IPS-15b (cell line): ENCODE measurements around the gene LCN15.
"Not testable (repeated sequence)": the region's sequence is repeated elsewhere in the genome, so short reads cannot be mapped to it uniquely, and the experiment has no call there.

Experiments used
- H3K27me3 ChIP-seq: one replicate; pipeline ENCODE4 v1.6.1; 2013; ENCODE audit warnings: low read length; ENCODE audit not compliant: control insufficient read depth, insufficient read depth
- H3K36me3 ChIP-seq: one replicate; pipeline ENCODE4 v1.6.1; 2013; ENCODE audit warnings: low read length; ENCODE audit not compliant: control insufficient read depth, insufficient read depth
- H3K4me1 ChIP-seq: one replicate; pipeline ENCODE4 v1.6.1; 2013; ENCODE audit warnings: mild to moderate bottlenecking, low read length; ENCODE audit not compliant: control insufficient read depth, insufficient read depth
- H3K4me3 ChIP-seq: one replicate; pipeline ENCODE4 v1.5.1; 2013; ENCODE audit warnings: low read depth, low read length
- H3K9ac ChIP-seq: one replicate; pipeline ENCODE4 v1.6.1; 2013; ENCODE audit warnings: low read depth, mild to moderate bottlenecking, low read length
- H3K9me3 ChIP-seq: one replicate; pipeline ENCODE4 v1.6.1; 2013; ENCODE audit warnings: mild to moderate bottlenecking, low read length; ENCODE audit not compliant: control insufficient read depth, insufficient read depth

The LCN15 gene

DNA sequence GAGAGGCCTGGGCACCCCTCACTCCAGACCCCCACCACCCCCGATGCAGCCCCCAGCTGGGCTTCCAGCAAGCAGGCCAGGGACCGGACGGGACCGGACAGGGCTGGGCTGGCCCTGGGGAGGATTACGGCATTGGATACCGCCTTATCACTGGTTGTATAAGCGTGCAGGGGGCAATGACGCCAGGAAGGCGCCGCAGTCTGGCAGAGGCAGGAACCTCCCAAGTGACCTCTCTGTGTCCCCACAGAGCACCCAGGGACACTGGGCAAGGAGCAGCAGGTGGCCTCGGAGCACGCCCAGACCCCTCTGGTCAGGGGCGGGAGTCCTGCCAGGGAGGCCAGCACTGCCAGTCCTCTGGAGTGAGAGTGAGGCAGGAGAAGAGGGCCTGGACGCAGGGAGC is 723 bp upstream of the LCN15 start:
- Histone ChIP-seq H3K27me3 (no peaks in the 10 kb centered on the region), H3K36me3 (no peaks in the 10 kb centered on the region), H3K4me1 (peaks cover 2% of the 10 kb centered on the region), H3K9me3 (no peaks in the 10 kb centered on the region), H3K9ac (no peak overlapping the region), H3K4me3 (no peak overlapping the region)

DNA sequence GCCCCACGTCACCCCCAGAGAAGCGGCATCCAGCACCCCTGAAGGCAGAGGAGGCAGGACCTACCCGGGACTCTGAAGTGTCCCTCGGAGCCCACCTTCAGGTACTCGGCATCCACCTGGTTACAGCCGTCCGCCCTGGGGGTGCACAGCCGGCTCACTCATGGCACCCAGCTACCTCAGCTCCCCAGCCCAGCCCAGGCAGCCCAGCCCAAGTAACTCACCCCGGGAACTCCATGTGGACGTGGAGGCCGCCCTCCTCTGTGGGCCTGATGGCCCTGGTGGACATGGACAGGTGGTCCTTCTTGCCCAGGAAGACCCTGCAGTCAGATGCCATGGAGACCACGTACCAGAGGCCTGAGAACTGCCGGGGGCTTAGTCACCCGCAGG is 676 bp downstream of the LCN15 start:
- H3K36me3 ChIP-seq = no peaks in the 10 kb centered on the region
- H3K27me3 ChIP-seq = no peaks in the 10 kb centered on the region
- H3K4me3 ChIP-seq = peak overlapping the region; percentile 13
- H3K9me3 ChIP-seq = no peaks in the 10 kb centered on the region
- peaks cover 2% of the 10 kb centered on the region for H3K4me1 ChIP-seq
- H3K9ac ChIP-seq = no peak overlapping the region

DNA sequence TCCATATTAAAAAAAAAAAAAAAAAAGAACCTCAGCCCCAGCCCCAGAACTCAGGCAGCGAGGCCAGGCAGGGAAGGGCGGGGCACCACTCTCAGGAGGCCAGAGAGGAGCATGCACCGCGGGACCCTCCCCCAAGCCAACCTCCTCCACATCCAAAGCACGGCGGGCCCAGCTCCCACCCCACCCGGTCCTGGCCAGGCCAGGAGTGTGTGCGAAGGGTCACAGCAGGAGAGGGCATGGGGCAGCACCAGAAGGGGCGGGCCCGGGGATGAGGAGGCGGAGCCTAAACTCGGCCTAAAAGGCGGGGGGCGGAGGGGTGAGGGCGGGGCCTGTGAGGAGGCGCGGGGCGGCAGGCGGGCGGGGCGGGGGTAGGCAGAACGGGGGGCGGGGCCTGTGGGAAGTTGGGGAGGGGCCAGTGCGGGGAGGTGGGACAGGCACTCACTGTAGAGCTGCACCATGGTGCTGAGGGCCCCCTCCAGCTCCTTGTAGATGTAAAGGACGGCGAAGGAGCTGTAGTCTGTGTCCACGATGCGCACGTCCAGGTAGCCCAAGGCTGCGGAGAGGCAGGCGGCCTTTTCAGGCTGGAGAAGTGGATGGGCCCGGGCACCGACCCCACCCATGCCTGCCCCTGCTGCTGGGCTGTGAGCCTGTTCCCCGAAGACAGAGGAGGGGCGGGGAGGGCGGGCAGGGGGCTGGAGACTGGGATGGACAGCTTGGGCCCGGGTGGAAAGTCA is 1.2 kb downstream of the LCN15 start:
- H3K4me1 ChIP-seq = peaks cover 2% of the 10 kb centered on the region

DNA sequence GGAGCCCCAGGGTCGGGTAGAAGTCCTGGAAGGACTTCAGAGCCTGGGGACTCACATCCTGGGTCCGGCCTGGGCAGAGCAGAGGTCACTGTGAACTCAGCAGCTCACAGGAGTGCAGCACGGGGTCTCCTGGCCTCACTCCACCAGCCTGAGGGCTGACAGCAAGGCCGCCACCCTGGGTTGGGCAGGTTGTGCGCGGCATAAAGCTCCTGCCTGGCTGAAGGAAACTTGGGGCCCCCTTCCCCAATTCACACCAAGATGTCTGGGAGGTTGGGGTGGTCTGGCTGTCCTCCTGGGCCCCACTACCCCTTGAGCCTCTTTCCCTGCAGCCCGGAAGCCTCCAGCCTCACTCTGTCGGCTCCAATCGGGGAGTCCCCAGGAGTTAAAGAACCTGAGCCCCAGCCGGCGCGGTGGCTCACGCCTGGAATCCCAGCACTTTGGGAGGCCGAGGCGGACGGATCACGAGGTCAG is 2.1 kb downstream of the LCN15 start:
- H3K4me3 ChIP-seq = no peak overlapping the region
- no peaks in the 10 kb centered on the region for H3K36me3 ChIP-seq
- H3K9me3 ChIP-seq = no peaks in the 10 kb centered on the region
- H3K4me1 ChIP-seq = peaks cover 2% of the 10 kb centered on the region
- H3K27me3 ChIP-seq = no peaks in the 10 kb centered on the region
- H3K9ac ChIP-seq = no peak overlapping the region

More for the DNA sequence above, 1.2 kb downstream of the LCN15 start:
- H3K36me3 ChIP-seq = no peaks in the 10 kb centered on the region
- H3K27me3 ChIP-seq = no peaks in the 10 kb centered on the region
- H3K4me3 ChIP-seq = peak overlapping the region; percentile 13
- H3K9ac ChIP-seq = no peak overlapping the region
- no peaks in the 10 kb centered on the region for H3K9me3 ChIP-seq

DNA sequence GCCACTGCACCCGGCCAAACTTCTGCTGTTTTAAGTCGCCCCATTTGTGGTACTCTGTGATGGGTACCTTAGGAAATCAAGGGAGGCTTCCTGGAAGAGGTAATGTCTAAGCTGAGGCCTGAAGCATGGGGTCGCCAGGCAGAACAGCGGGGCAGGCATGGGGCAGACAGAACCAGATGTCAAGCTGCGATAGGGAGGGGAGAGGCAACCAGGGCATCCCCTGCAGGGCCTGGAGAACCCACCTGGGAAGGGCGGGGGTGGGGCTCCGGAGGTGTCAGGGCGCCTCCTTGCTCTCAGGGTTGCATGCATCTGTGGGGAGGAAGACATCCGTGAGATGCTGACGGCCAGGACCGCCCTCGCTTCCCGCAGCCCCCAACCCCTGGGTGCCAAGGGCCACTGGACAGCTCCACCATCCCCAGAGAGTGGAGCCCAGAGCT is 2.8 kb downstream of the LCN15 start:
- Histone ChIP-seq H3K27me3 (no peaks in the 10 kb centered on the region), H3K9ac (no peak overlapping the region), H3K4me1 (peaks cover 2% of the 10 kb centered on the region), H3K9me3 (no peaks in the 10 kb centered on the region), H3K4me3 (no peak overlapping the region), H3K36me3 (no peaks in the 10 kb centered on the region)

DNA sequence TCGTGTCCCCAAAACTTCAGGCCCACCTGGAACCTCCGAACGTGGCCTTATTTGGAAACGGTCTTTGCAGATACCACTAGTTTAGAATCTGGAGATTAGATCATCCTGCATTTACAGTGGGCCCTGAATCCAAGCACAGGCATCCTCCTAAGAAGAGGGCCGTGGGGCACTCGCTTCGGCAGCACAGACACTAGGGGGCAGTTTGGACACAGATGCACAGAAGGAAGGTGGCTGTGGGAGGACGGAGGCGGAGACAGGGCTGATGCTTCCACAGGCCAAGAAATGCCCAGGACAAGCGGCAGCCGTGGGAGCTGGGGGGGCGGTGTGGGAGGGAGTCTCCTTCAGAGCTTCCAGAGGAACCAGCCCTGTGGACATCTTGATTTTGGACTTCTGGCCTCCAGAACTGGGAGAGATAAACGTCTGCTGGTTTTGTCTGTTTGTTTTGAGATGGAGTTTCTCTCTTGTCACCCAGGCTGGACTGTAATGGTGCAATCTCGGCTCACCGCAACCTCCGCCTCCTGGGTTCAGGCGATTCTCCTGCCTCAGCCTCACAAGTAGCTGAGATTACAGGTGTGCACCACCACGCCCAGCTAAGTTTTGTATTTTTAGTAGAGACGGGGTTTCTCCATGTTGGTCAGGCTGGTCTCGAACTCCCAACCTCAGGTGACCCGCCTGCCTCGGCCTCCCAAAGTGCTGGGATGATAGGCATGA is 3.3 kb downstream of the LCN15 start:
- H3K4me3 ChIP-seq, H3K27me3 ChIP-seq, H3K9me3 ChIP-seq, H3K4me1 ChIP-seq, H3K9ac ChIP-seq, H3K36me3 ChIP-seq: not testable (repeated sequence)

DNA sequence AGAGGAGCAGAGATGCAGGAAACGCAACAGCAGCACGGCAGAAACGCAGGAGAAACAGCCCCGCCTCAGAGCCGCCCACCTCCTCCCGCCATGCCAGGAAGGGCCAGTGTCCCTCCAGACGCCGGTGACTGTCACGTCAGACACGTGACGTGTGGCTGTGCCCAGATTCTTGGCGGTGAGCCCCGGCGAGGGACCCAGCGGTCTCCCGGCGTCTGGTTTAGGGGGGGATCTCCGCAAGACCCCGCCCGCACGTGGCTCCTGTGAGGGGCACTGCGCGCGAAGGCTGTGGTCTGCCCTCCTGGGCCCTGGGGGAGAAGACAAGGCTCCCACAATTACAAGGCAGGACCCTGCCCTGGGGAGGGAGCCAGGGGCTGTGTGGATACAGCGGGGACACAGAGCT is 3.9 kb downstream of the LCN15 start:
- no peaks in the 10 kb centered on the region for H3K27me3 ChIP-seq
- H3K4me1 ChIP-seq = peaks cover 2% of the 10 kb centered on the region
- no peak overlapping the region for H3K9ac ChIP-seq
- no peak overlapping the region for H3K4me3 ChIP-seq
- no peaks in the 10 kb centered on the region for H3K9me3 ChIP-seq
- H3K36me3 ChIP-seq = no peaks in the 10 kb centered on the region

DNA sequence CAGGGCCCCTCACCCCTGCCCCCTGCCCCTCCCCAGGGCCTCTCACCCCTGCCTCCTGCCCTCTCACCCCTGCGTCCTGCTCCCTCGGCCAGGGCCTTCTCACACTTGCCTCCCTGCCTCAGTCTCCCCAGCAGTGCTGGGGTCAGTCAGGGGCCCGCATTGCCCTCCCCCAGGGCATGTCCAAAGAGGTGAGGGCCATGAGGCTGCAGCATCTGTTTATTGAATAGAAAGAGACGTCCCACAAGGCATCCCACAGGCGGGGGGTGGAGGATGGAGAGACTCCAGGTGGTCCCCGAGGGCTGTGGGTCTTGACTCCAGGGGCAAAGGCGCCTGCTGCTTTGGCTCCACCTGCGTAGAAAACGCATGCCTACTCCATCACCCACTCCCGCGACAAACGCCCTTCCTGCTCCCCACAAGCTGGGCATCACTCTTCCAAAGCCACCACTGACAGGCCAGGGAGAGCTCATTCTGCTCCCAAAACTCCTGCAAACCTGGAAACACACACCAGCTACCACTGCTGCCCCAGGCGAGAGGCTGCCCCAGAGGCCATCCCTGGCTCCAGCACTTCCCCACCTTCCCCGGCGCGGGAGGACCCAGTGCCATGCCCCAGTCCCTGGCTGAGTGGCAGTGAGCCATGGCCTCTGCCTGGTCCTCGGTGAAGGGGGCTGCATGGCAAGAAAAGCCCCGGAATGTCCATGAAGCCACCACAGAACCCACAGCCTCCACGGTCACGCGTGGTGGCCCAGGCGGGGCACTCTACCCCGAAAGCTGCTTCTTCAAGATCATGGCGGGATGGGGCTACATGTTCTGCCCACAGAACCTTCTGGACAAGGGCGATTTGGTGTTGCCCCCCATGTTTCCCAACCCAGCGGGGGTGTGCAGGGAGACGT is 4.6 kb downstream of the LCN15 start:
- Histone ChIP-seq H3K4me1 (peaks cover 2% of the 10 kb centered on the region), H3K9me3 (no peaks in the 10 kb centered on the region), H3K27me3 (no peaks in the 10 kb centered on the region), H3K9ac (no peak overlapping the region), H3K36me3 (no peaks in the 10 kb centered on the region), H3K4me3 (no peak overlapping the region)

DNA sequence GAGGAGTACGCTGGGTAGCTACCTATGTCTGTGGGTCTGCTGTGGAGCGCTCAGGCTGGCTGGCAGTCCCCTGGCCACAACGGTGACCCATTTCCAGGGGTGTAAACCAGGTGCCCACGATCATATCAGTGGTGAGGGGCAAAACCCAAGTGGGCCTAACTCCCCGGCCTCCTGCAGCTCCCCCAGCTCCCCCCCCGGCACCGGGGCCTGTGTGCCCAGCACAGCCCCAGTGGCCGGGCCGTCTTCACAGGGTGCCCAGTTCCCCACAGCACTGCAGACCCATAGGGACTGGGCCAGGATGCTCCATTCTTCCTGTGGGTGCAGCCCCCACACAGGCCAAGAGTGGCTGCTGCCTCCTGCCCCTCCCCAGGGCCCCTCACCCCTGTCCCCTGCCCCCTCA is 5.3 kb downstream of the LCN15 start:
- no peaks in the 10 kb centered on the region for H3K36me3 ChIP-seq
- H3K9me3 ChIP-seq = no peaks in the 10 kb centered on the region
- no peaks in the 10 kb centered on the region for H3K27me3 ChIP-seq
- H3K4me1 ChIP-seq = peaks cover 2% of the 10 kb centered on the region
- H3K9ac ChIP-seq = no peak overlapping the region
- no peak overlapping the region for H3K4me3 ChIP-seq

DNA sequence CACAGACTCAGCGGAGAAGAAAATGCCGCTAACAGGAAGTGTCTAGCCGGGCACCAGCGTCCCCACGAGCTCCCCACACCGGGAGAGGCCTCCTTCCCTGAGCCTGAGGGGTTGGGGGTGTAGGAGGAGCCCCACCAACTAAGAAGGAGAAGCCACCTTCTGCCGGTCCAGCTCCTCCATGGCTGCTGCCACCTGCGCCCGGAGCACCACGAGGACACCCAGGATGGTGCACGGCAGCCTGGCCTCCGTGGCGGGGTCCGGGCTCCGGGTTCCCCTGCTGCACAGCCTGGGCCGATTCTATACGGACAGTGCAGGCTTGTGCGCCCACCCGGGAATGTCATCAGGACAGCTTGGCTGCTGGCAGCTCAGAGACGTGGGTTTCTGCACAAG is 6.6 kb downstream of the LCN15 start:
- H3K4me1 ChIP-seq = peaks cover 2% of the 10 kb centered on the region
- no peak overlapping the region for H3K9ac ChIP-seq
- no peaks in the 10 kb centered on the region for H3K9me3 ChIP-seq
- no peaks in the 10 kb centered on the region for H3K36me3 ChIP-seq
- H3K4me3 ChIP-seq = no peak overlapping the region
- no peaks in the 10 kb centered on the region for H3K27me3 ChIP-seq

DNA sequence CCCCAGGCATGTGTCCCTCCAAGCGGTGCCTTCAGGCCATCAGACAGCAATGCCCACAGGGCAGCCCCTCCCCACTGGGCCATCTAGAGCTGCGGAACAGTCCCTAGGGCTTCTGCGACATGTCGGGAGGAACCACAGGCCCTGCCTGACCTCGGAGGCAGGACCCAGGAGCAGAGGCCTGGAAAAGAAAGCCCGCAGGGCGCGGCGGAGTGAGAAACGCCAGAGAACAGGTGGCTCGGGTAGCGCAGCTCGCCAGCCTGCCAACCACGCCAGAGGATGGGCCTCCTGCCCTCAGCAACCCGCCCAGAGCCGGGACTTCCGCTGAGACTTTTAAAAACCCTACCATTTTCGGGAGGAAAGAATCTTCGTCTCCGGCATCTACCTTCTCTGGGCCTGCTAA is 7.0 kb downstream of the LCN15 start:
- H3K9ac ChIP-seq = no peak overlapping the region
- H3K4me3 ChIP-seq = no peak overlapping the region
- peaks cover 2% of the 10 kb centered on the region for H3K4me1 ChIP-seq
- H3K36me3 ChIP-seq = no peaks in the 10 kb centered on the region
- H3K9me3 ChIP-seq = no peaks in the 10 kb centered on the region
- no peaks in the 10 kb centered on the region for H3K27me3 ChIP-seq
